GM18951 (cell line): ENCODE measurements around the gene BEX4.
"Not testable (repeated sequence)": the region's sequence is repeated elsewhere in the genome, so short reads cannot be mapped to it uniquely, and the experiment has no call there.

Experiments used
- POLR2A ChIP-seq: IDR thresholded peaks from 4 replicates; pipeline ENCODE4 v1.6.1; 2011; ENCODE audit warnings: mild to moderate bottlenecking; ENCODE audit not compliant: insufficient read length, insufficient read depth; ENCODE audit errors: extremely low read depth
- in situ Hi-C: fragments of 300-500 bp; cut with MboI; formaldehyde crosslinking; loops from one replicate; pipeline ENCODE4 v1.12.0; 2022; ENCODE audit warnings: low sequenced_read_pairs, mixed read lengths, inconsistent platforms; ENCODE audit not compliant: unreplicated experiment

The BEX4 gene

GRCh38 chrX:103212749-103213457 lies 2.0 kb upstream of the BEX4 start:
- TF ChIP-seq POLR2A: no peak
- in situ Hi-C loops: loop anchor here (25.0 kb wide), 1 partner anchor 274 kb away; no protein-coding TSS in a partner anchor

- in situ Hi-C loops: loop anchor here (25.0 kb wide), 1 partner anchor 272 kb away; no protein-coding TSS in a partner anchor
- TF ChIP-seq POLR2A: no peak
These were observed 600 bp downstream of the BEX4 start for GRCh38 chrX:103215425-103215991.

GRCh38 chrX:103220511-103221323 lies 5.8 kb downstream of the BEX4 start:
- in situ Hi-C loops: loop anchor here (25.0 kb wide), 1 partner anchor 267 kb away; no protein-coding TSS in a partner anchor
- TF ChIP-seq POLR2A: no peak

- in situ Hi-C loops: not testable (repeated sequence)
These were observed 11.0 kb downstream of the BEX4 start for GRCh38 chrX:103225918-103226317.

GRCh38 chrX:103233263-103233662 lies 18.4 kb downstream of the BEX4 start:
- in situ Hi-C loops: no loop called here
- no peak for TF ChIP-seq POLR2A

- TF ChIP-seq POLR2A: no peak
- in situ Hi-C loops: no loop called here
These were observed 20.0 kb downstream of the BEX4 start for GRCh38 chrX:103234869-103235268.

GRCh38 chrX:103235608-103236007 lies 20.7 kb downstream of the BEX4 start:
- in situ Hi-C loops: not testable (repeated sequence)

GRCh38 chrX:103236296-103236695 lies 21.4 kb downstream of the BEX4 start:
- TF ChIP-seq POLR2A: no peak
- in situ Hi-C loops: no loop called here

GRCh38 chrX:103240155-103240554 lies 25.2 kb downstream of the BEX4 start:
- TF ChIP-seq POLR2A: no peak
- in situ Hi-C loops: no loop called here

GRCh38 chrX:103248553-103248952 lies 33.6 kb downstream of the BEX4 start:
- TF ChIP-seq POLR2A: no peak
- in situ Hi-C loops: no loop called here

GRCh38 chrX:103249805-103250204 lies 34.9 kb downstream of the BEX4 start:
- in situ Hi-C loops: no loop called here
- TF ChIP-seq POLR2A: no peak

- in situ Hi-C loops: no loop called here
- no peak for TF ChIP-seq POLR2A
These were observed 36.1 kb downstream of the BEX4 start for GRCh38 chrX:103250977-103251376.

GRCh38 chrX:103253608-103254007 lies 38.7 kb downstream of the BEX4 start:
- in situ Hi-C loops: no loop called here
- TF ChIP-seq POLR2A: no peak
